SK-N-SH treated with all-trans-retinoic acid at 6 μM for 48 hours (cell line): Measurements from ENCODE around the gene SELL.
"Not testable (repeated sequence)": the region's sequence is repeated elsewhere in the genome, so short reads cannot be mapped to it uniquely, and the experiment has no call there.

ENCODE experiments used
- ATAC-seq: fragments of 200-7000 bp; cut with Tn5 transposase; 3 replicates; pipeline ENCODE4 v1.9.1; 2020; ENCODE audit warnings: mild to moderate bottlenecking, moderate library complexity
- ARNTL ChIP-seq: fragments of 450-650 bp; formaldehyde crosslinking; IDR thresholded peaks from 2 replicates; pipeline ENCODE4 v1.5.0; 2020; ENCODE audit warnings: low read depth, mild to moderate bottlenecking, moderate library complexity, borderline replicate concordance
- BACH2 ChIP-seq: fragments of 250-450 bp; sonication (Bioruptor Pico); IDR thresholded peaks from 2 replicates; pipeline ENCODE4 v1.9.0; 2021; ENCODE audit warnings: mild to moderate bottlenecking, borderline replicate concordance
- CSDC2 ChIP-seq: fragments of 250-450 bp; sonication (Bioruptor Pico); IDR thresholded peaks from 2 replicates; pipeline ENCODE4 v1.5.0; 2020; ENCODE audit warnings: mild to moderate bottlenecking, moderate library complexity
- GLIS3 ChIP-seq: fragments of 250-450 bp; sonication (Bioruptor Pico); IDR thresholded peaks from 2 replicates; pipeline ENCODE4 v1.5.0; 2020; ENCODE audit warnings: mild to moderate bottlenecking, moderate library complexity
- ISL1 ChIP-seq: fragments of 250-450 bp; sonication (Bioruptor Pico); IDR thresholded peaks from 2 replicates; pipeline ENCODE4 v2.1.2; 2022; ENCODE audit warnings: mild to moderate bottlenecking, moderate library complexity
- OSR1 ChIP-seq: fragments of 250-450 bp; sonication (Bioruptor Pico); IDR thresholded peaks from 2 replicates; pipeline ENCODE4 v1.8.0; 2022; ENCODE audit warnings: moderate library complexity, mild to moderate bottlenecking, inconsistent platforms
- PPARA ChIP-seq: fragments of 250-450 bp; sonication (Bioruptor Pico); IDR thresholded peaks from 2 replicates; pipeline ENCODE4 v1.5.0; 2020; ENCODE audit warnings: mild to moderate bottlenecking, borderline replicate concordance
- RARB ChIP-seq: fragments of 250-450 bp; sonication (Bioruptor Pico); IDR thresholded peaks from 2 replicates; pipeline ENCODE4 v1.8.0; 2021; ENCODE audit warnings: mild to moderate bottlenecking, moderate library complexity
- SNAI2 ChIP-seq: fragments of 250-450 bp; sonication (Bioruptor Pico); IDR thresholded peaks from 2 replicates; pipeline ENCODE4 v1.5.0; 2020; ENCODE audit warnings: mild to moderate bottlenecking, moderate library complexity
- TCF4 ChIP-seq: fragments of 250-450 bp; sonication (Bioruptor Pico); IDR thresholded peaks from 2 replicates; pipeline ENCODE4 v1.8.0; 2021; ENCODE audit warnings: mild to moderate bottlenecking, moderate library complexity, borderline replicate concordance
- TOX ChIP-seq: fragments of 250-450 bp; sonication (Bioruptor Pico); IDR thresholded peaks from 2 replicates; pipeline ENCODE4 v1.8.0; 2021; ENCODE audit warnings: mild to moderate bottlenecking, moderate library complexity, borderline replicate concordance
- ZC3H10 ChIP-seq: fragments of 250-450 bp; sonication (Bioruptor Pico); IDR thresholded peaks from 2 replicates; pipeline ENCODE4 v1.5.1; 2021; ENCODE audit warnings: mild to moderate bottlenecking, moderate library complexity
- ZFP3 ChIP-seq: fragments of 250-450 bp; sonication (Bioruptor Pico); IDR thresholded peaks from 2 replicates; pipeline ENCODE4 v1.5.0; 2020; ENCODE audit warnings: mild to moderate bottlenecking, moderate library complexity
- ZFP30 ChIP-seq: fragments of 450-650 bp; formaldehyde crosslinking; IDR thresholded peaks from 2 replicates; pipeline ENCODE4 v1.5.0; 2022; ENCODE audit warnings: mild to moderate bottlenecking, moderate library complexity
- ZNF565 ChIP-seq: fragments of 450-650 bp; formaldehyde crosslinking; conservative IDR thresholded peaks from 2 replicates; pipeline ENCODE4 v1.5.0; 2020; ENCODE audit warnings: low read depth, mild to moderate bottlenecking, moderate library complexity
- ZNF70 ChIP-seq: fragments of 450-650 bp; formaldehyde crosslinking; IDR thresholded peaks from 2 replicates; pipeline ENCODE4 v1.5.0; 2020; ENCODE audit warnings: mild to moderate bottlenecking, moderate library complexity
- ZNF8 ChIP-seq: fragments of 450-650 bp; formaldehyde crosslinking; IDR thresholded peaks from 2 replicates; pipeline ENCODE4 v1.5.0; 2020; ENCODE audit warnings: mild to moderate bottlenecking, moderate library complexity
- TF ChIP-seq, protein P1 (sequence below): fragments of 250-450 bp; sonication (Bioruptor Pico); IDR thresholded peaks from 2 replicates; pipeline ENCODE4 v1.5.1; 2020; ENCODE audit warnings: low read depth, mild to moderate bottlenecking, moderate library complexity
- TF ChIP-seq, protein P2 (sequence below): fragments of 250-450 bp; sonication (Bioruptor Pico); IDR thresholded peaks from 2 replicates; pipeline ENCODE4 v1.5.1; 2021; ENCODE audit warnings: mild to moderate bottlenecking, moderate library complexity
- TF ChIP-seq, protein P3 (sequence below): fragments of 250-450 bp; sonication (Bioruptor Pico); IDR thresholded peaks from 2 replicates; pipeline ENCODE4 v1.8.0; 2020; ENCODE audit warnings: mild to moderate bottlenecking, moderate library complexity, borderline replicate concordance
- TF ChIP-seq, protein P4 (sequence below): fragments of 250-450 bp; sonication (Bioruptor Pico); IDR thresholded peaks from 2 replicates; pipeline ENCODE4 v1.5.0; 2020; ENCODE audit warnings: mild to moderate bottlenecking, moderate library complexity
- TF ChIP-seq, protein P5 (sequence below): fragments of 250-450 bp; sonication (Bioruptor Pico); IDR thresholded peaks from 2 replicates; pipeline ENCODE4 v1.8.0; 2021; ENCODE audit warnings: low read depth, mild to moderate bottlenecking, moderate library complexity, borderline replicate concordance

Gene SELL

DNA sequence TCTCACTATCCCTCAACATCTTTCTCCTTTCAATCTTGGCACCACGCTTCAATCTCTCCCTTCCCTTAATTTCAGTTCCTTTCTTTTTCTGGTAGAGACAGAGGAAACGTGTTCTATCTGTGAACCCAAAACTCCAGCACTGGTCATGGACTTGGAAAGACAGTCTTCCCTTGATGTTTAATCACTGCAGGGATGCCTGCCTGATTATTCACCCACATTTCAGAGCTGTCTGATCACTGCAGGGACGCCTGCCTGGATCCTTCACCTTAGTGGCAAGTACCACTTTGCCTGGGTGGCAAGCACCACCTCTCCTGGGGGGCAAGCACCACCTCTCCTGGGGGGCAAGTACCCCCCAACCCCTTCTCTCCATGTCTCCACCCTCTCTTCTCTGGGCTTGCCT, 27.8 kb downstream of the SELL start (continued):
- TF ChIP-seq, protein P1, sequence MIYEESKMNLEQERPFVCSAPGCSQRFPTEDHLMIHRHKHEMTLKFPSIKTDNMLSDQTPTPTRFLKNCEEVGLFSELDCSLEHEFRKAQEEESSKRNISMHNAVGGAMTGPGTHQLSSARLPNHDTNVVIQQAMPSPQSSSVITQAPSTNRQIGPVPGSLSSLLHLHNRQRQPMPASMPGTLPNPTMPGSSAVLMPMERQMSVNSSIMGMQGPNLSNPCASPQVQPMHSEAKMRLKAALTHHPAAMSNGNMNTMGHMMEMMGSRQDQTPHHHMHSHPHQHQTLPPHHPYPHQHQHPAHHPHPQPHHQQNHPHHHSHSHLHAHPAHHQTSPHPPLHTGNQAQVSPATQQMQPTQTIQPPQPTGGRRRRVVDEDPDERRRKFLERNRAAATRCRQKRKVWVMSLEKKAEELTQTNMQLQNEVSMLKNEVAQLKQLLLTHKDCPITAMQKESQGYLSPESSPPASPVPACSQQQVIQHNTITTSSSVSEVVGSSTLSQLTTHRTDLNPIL, result no peak
- TF ChIP-seq TCF4 (CRISPR knock-in tag), result no peak
- TF ChIP-seq, protein P2, sequence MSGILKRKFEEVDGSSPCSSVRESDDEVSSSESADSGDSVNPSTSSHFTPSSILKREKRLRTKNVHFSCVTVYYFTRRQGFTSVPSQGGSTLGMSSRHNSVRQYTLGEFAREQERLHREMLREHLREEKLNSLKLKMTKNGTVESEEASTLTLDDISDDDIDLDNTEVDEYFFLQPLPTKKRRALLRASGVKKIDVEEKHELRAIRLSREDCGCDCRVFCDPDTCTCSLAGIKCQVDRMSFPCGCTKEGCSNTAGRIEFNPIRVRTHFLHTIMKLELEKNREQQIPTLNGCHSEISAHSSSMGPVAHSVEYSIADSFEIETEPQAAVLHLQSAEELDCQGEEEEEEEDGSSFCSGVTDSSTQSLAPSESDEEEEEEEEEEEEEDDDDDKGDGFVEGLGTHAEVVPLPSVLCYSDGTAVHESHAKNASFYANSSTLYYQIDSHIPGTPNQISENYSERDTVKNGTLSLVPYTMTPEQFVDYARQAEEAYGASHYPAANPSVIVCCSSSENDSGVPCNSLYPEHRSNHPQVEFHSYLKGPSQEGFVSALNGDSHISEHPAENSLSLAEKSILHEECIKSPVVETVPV, result no peak

DNA sequence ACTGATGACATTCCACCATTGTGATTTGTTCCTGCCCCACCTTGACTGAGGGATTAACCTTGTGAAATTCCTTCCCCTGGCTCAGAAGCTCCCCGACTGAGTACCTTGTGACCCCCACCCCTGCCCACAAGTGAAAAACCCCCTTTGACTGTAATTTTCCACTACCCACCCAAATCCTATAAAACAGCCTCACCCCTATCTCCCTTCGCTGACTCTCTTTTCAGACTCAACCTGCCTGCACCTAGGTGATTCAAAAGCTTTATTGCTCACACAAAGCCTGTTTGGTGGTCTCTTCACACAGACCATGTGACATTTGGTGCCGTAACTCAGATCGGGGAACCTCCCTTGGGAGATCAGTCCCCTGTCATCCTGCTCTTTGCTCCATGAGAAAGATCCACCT, 28.3 kb downstream of the SELL start:
- ATAC-seq, result not testable (repeated sequence)

DNA sequence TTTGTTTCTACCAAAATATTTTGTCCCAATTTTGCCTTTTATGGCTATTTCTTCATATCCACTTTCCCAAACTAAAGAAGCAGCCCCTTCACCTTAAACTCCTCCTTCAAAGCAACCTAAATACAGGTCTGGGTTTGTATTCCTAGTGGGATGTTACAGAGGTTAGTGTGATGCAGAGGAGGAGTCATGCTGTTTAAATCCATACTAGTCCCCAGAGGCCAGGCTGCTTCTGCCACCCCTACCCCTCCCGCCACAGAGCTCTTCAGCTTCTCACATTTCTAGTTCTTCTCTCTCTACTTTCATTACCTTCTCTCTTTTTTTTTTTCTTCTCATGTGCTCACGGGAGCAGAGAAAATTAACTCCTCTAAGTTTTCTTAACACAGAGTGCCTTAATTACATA, 29.3 kb downstream of the SELL start:
- no peak for TF ChIP-seq GLIS3 (CRISPR knock-in tag)
- no peak for TF ChIP-seq CSDC2
- TF ChIP-seq, protein P2, result no peak
- no peak for TF ChIP-seq OSR1 (CRISPR knock-in tag)
- no peak for TF ChIP-seq ZFP3
- no peak for TF ChIP-seq TOX (CRISPR knock-in tag)
- TF ChIP-seq, protein P3, sequence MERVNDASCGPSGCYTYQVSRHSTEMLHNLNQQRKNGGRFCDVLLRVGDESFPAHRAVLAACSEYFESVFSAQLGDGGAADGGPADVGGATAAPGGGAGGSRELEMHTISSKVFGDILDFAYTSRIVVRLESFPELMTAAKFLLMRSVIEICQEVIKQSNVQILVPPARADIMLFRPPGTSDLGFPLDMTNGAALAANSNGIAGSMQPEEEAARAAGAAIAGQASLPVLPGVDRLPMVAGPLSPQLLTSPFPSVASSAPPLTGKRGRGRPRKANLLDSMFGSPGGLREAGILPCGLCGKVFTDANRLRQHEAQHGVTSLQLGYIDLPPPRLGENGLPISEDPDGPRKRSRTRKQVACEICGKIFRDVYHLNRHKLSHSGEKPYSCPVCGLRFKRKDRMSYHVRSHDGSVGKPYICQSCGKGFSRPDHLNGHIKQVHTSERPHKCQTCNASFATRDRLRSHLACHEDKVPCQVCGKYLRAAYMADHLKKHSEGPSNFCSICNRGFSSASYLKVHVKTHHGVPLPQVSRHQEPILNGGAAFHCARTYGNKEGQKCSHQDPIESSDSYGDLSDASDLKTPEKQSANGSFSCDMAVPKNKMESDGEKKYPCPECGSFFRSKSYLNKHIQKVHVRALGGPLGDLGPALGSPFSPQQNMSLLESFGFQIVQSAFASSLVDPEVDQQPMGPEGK, result no peak
- no peak for TF ChIP-seq ZNF565 (CRISPR knock-in tag)
- TF ChIP-seq, all 23 proteins: peak for 0
- ATAC-seq, result no peak

DNA sequence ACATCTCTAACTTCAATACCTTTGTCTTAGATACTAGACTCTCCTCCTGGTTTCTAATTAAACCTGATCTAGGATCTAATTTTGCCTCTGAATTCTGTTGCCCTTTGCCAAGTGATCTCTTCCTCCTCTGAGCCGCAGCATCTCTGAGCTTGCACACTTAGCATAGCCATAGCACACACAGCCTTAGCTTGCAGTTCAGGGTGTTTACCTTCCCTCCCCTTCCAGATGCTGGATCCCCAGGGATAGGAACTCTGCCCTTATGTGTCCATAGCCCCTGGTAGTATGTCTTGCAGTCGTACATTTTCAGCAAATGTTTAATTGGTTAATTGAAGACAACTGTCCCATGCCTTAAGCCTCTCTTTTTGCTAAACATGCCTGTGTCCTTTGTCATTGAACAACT, 30.3 kb downstream of the SELL start:
- no peak for ATAC-seq
- TF ChIP-seq, protein P1, result no peak
- TF ChIP-seq, protein P4, sequence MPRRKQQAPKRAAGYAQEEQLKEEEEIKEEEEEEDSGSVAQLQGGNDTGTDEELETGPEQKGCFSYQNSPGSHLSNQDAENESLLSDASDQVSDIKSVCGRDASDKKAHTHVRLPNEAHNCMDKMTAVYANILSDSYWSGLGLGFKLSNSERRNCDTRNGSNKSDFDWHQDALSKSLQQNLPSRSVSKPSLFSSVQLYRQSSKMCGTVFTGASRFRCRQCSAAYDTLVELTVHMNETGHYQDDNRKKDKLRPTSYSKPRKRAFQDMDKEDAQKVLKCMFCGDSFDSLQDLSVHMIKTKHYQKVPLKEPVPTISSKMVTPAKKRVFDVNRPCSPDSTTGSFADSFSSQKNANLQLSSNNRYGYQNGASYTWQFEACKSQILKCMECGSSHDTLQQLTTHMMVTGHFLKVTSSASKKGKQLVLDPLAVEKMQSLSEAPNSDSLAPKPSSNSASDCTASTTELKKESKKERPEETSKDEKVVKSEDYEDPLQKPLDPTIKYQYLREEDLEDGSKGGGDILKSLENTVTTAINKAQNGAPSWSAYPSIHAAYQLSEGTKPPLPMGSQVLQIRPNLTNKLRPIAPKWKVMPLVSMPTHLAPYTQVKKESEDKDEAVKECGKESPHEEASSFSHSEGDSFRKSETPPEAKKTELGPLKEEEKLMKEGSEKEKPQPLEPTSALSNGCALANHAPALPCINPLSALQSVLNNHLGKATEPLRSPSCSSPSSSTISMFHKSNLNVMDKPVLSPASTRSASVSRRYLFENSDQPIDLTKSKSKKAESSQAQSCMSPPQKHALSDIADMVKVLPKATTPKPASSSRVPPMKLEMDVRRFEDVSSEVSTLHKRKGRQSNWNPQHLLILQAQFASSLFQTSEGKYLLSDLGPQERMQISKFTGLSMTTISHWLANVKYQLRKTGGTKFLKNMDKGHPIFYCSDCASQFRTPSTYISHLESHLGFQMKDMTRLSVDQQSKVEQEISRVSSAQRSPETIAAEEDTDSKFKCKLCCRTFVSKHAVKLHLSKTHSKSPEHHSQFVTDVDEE (CRISPR knock-in tag), result no peak
- TF ChIP-seq ARNTL (CRISPR knock-in tag) (no peak), ZNF8 (CRISPR knock-in tag) (no peak), TCF4 (CRISPR knock-in tag) (no peak), ISL1 (CRISPR knock-in tag) (no peak), ZFP30 (CRISPR knock-in tag) (no peak), ZC3H10 (CRISPR knock-in tag) (no peak), ZNF70 (CRISPR knock-in tag) (no peak), PPARA (CRISPR knock-in tag) (no peak), SNAI2 (CRISPR knock-in tag) (no peak), RARB (CRISPR knock-in tag) (no peak), ZNF565 (CRISPR knock-in tag) (no peak), ZFP3 (no peak), BACH2 (no peak), OSR1 (CRISPR knock-in tag) (no peak), TOX (CRISPR knock-in tag) (no peak)
- TF ChIP-seq, protein P3, result no peak
- TF ChIP-seq, protein P5, sequence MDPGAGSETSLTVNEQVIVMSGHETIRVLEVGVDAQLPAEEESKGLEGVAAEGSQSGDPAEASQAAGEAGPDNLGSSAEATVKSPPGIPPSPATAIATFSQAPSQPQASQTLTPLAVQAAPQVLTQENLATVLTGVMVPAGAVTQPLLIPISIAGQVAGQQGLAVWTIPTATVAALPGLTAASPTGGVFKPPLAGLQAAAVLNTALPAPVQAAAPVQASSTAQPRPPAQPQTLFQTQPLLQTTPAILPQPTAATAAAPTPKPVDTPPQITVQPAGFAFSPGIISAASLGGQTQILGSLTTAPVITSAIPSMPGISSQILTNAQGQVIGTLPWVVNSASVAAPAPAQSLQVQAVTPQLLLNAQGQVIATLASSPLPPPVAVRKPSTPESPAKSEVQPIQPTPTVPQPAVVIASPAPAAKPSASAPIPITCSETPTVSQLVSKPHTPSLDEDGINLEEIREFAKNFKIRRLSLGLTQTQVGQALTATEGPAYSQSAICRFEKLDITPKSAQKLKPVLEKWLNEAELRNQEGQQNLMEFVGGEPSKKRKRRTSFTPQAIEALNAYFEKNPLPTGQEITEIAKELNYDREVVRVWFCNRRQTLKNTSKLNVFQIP (CRISPR knock-in tag), result no peak
